Esophagus (tissue), 2 donors: ENCODE data around the gene CRTAP. TPM values are rescaled to one million over a fixed set of nuclear protein-coding genes. Genes with fewer than 3 reads are reported as not detected.
A peak's percentile ranks its signal among the peaks of the same experiment; 100 is the strongest.

ENCODE experiments used
- H3K27ac ChIP-seq, 2 donors: one replicate each; pipeline ENCODE4 v1.5.1; 2013; ENCODE audit warnings: low read depth in 2 of 2, mild to moderate bottlenecking in 2 of 2, inconsistent platforms in 1 of 2, low read length in 1 of 2, moderate library complexity in 1 of 2
- H3K27me3 ChIP-seq, 2 donors: one replicate each; pipeline ENCODE4 v1.6.1; 2013; ENCODE audit warnings: low read length in 2 of 2, control low read depth in 1 of 2, mild to moderate bottlenecking in 1 of 2; ENCODE audit not compliant: insufficient read depth in 2 of 2, control insufficient read depth in 1 of 2
- H3K36me3 ChIP-seq, 2 donors: one replicate each; pipeline ENCODE4 v1.6.1; 2013; ENCODE audit warnings: low read length in 1 of 2; ENCODE audit not compliant: control insufficient read depth in 2 of 2, insufficient read depth in 2 of 2
- H3K4me1 ChIP-seq, 2 donors: one replicate each; pipeline ENCODE4 v1.6.1; 2013; ENCODE audit warnings: low read length in 1 of 2; ENCODE audit not compliant: control insufficient read depth in 2 of 2, insufficient read depth in 2 of 2
- H3K4me3 ChIP-seq, 2 donors: one replicate each; pipeline ENCODE4 v1.5.1; 2013; ENCODE audit warnings: low read length in 2 of 2, mild to moderate bottlenecking in 2 of 2, low read depth in 1 of 2, moderate library complexity in 1 of 2
- H3K9me3 ChIP-seq, 2 donors: one replicate each; pipeline ENCODE4 v1.6.1; 2013; ENCODE audit warnings: mild to moderate bottlenecking in 2 of 2, low read depth in 1 of 2, low read length in 1 of 2, moderate library complexity in 1 of 2; ENCODE audit not compliant: control insufficient read depth in 2 of 2, insufficient read depth in 1 of 2
- whole genome bisulfite sequencing, 2 donors: extraction: QIAGEN DNeasy Blood & Tissue Kit; methylation state at CpG; one replicate each; pipeline ENCODE4 v1.1.7; 2013; 5-methylcytosine and 5-hydroxymethylcytosine counted together
- polyA plus RNA-seq, 2 donors: library from polyadenylated mRNA; stranded (reverse); fragments of 200-250 nt; gene quantifications; one replicate each; pipeline ENCODE4 v1.2.3, GENCODE V29; 2013
- donor health status: healthy with polysubstance abuse.
- donor health status: Bipolar disorder and iron deficiency.

CRTAP gene
- polyA plus RNA-seq, 2 donors: 18.1 to 49.0 TPM

- WGBS, 2 donors: 88 to 89% methylated on average over 8 of the region's 8 CpGs
- Histone ChIP-seq H3K27ac (no peak overlapping the region), H3K4me3 (no peak overlapping the region), H3K9me3 (no peaks in the 10 kb centered on the region), H3K36me3 (no peaks in the 10 kb centered on the region), H3K4me1 (no peaks in the 10 kb centered on the region), H3K27me3 (no peaks in the 10 kb centered on the region)
Measured at GRCh38 chr3:33111581-33111980, 2.2 kb upstream of the CRTAP start.

GRCh38 chr3:33114622-33115023 is 809 bp downstream of the CRTAP start:
- H3K9me3 ChIP-seq: no peaks in the 10 kb centered on the region
- peak overlapping the region; percentile 88 to 95 for H3K27ac ChIP-seq
- no peaks in the 10 kb centered on the region for H3K4me1 ChIP-seq
- H3K27me3 ChIP-seq: no peaks in the 10 kb centered on the region
- WGBS, 2 donors: 31% methylated on average over 14 of the region's 14 CpGs
- peak overlapping the region; percentile 52 to 79 for H3K4me3 ChIP-seq
- peaks cover 0 to 3% of the 10 kb centered on the region in 2 donors for H3K36me3 ChIP-seq

DNA sequence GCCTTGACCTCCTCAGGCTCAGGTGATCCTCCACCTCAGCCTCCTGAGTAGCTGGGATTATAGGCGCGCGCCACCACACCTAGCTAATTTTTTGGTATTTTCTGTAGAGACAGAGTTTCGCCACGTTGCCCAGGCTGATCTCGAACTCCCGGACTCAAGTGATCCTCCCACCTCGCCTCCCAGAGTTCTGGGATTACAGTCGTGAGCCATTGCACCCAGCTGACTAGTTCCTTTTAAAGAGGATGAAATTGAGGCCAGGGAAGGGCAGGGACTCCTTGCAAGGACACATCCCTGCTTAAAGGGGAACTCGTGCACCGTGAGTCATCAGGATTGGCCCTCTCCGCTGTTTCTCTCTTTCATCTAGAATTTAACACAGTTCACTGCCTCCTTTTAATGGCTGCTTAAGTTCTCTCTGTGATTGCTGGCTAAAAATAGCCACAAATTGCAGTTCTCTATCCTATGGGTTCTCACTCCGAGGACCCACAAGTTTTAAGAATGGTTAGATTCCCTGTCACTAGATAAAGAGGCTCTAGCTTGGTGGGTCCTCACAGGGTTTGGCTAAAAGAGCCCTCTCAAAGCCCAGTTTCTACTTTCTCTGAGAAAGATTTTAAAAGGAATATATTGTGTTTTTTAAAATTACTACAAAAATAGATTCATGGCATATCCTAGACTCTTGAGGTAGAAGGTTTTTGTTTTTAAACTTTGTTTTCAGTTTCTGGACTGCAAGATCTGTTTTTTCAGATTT is 1.4 kb downstream of the CRTAP start:
- peak overlapping the region; percentile 10 to 52 for H3K4me3 ChIP-seq
- H3K4me1 ChIP-seq: no peaks in the 10 kb centered on the region

DNA sequence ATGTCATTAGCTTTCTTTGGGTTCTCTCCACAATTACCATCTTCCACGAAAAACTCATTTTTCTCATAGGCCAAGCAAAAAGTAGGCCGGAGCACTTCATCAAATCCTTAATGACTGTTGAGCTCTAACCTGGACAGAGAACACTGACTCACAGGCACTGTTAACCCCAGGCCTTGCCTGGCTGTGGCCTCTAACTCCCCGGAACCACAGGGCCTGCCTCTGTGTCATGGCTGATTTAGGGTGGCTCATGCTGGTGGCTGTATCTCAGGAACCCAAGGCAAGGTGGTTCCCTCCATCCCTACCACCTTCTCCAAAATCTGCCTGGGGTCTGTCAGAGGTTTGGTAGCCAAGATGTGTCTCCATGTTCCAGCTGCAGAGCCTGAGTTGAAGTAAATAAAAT is 3.6 kb downstream of the CRTAP start:
- Histone ChIP-seq H3K9me3 (no peaks in the 10 kb centered on the region), H3K4me3 (no peak overlapping the region), H3K4me1 (no peaks in the 10 kb centered on the region), H3K27me3 (no peaks in the 10 kb centered on the region), H3K27ac (no peak overlapping the region), H3K36me3 (peaks cover 0 to 9% of the 10 kb centered on the region in 2 donors)
- WGBS, 2 donors: 86 to 91% methylated on average over 3 of the region's 3 CpGs

More for the DNA sequence above, 1.4 kb downstream of the CRTAP start:
- Histone ChIP-seq H3K9me3 (no peaks in the 10 kb centered on the region), H3K36me3 (peaks cover 0 to 3% of the 10 kb centered on the region in 2 donors), H3K27me3 (no peaks in the 10 kb centered on the region), H3K27ac (peak overlapping the region; percentile 88 to 95)
- WGBS, 2 donors: 25 to 35% methylated on average over 13 of the region's 13 CpGs

DNA sequence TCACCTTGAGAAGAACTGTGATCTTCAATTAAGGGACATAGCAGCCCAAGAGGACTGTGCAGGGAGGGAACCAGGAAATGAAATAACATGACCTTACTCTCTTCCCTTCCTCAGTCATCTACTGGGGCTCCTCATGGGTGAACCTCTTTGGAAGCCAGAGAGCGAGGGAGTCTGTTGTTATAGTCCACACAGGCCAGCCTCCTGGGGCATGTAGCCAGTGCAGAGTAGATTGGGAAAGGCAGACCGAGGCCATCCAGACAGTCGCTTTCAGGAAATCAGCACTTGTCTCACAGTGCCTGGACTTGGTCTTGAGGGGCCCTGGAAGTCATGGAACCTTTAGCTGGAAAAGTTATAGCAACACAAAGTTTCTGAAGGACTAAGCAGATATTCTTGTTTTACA is 6.1 kb downstream of the CRTAP start:
- H3K4me1 ChIP-seq: no peaks in the 10 kb centered on the region
- 77 to 80% methylated on average over 3 of the region's 3 CpGs for WGBS, 2 donors

DNA sequence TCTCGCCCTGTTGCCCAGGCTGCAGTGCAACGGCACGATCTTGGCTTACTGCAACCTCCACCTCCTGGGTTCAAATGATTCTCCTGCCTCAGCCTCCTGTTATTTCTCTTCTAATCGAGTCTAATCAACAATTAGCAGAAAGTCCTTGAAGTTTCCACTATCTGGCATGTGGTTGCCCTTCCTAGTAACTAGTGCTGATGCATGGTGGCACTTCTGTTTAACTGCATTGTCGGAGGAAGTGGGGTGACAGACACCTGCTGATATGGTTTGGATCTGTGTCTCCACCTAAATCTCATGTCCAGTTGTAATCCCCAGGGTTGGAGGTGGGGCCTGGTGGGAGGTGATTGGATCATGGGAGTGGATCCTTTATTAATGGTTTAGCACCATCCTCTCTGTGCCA is 9.2 kb downstream of the CRTAP start:
- H3K27ac ChIP-seq: no peak overlapping the region
- no peaks in the 10 kb centered on the region for H3K4me1 ChIP-seq
- H3K27me3 ChIP-seq: no peaks in the 10 kb centered on the region
- WGBS, 2 donors: 91 to 95% methylated on average over 5 of the region's 5 CpGs
- H3K36me3 ChIP-seq: peaks cover 5 to 15% of the 10 kb centered on the region in 2 donors
- no peak overlapping the region for H3K4me3 ChIP-seq
- no peaks in the 10 kb centered on the region for H3K9me3 ChIP-seq

More for the DNA sequence above, 6.1 kb downstream of the CRTAP start:
- H3K9me3 ChIP-seq: no peaks in the 10 kb centered on the region
- peaks cover 5 to 15% of the 10 kb centered on the region in 2 donors for H3K36me3 ChIP-seq
- no peaks in the 10 kb centered on the region for H3K27me3 ChIP-seq
- no peak overlapping the region for H3K27ac ChIP-seq
- no peak overlapping the region for H3K4me3 ChIP-seq

DNA sequence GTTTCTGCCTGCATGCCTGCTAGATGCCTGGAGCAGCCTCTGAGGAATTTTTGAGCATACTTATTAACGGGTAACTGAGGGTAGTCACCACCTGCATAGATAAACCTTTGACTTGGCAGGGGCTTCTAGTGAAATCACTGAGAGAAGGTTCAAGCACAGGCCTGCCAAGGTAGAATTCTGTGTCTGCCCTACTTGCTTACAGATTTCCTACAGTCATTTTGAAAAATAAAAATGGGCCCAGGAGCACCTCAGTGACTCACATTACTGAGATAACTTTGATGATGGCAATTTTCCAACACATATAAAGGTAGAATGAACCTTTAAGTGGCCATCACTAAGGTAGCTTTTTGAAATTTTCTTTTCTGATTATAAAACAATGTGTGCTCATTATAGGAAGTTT is 10.8 kb downstream of the CRTAP start:
- 31 to 48% methylated on average over 1 of the region's 1 CpG for WGBS, 2 donors
- Histone ChIP-seq H3K4me3 (no peak overlapping the region), H3K27ac (no peak overlapping the region), H3K4me1 (no peaks in the 10 kb centered on the region), H3K9me3 (no peaks in the 10 kb centered on the region), H3K36me3 (peaks cover 5 to 13% of the 10 kb centered on the region in 2 donors), H3K27me3 (no peaks in the 10 kb centered on the region)

- H3K36me3 ChIP-seq: peaks cover 8 to 13% of the 10 kb centered on the region in 2 donors
Measured at GRCh38 chr3:33125840-33126239, 12.0 kb downstream of the CRTAP start.

GRCh38 chr3:33128706-33129105 is 14.9 kb downstream of the CRTAP start:
- 37 to 71% methylated on average over 1 of the region's 1 CpG for WGBS, 2 donors
- Histone ChIP-seq H3K4me1 (no peaks in the 10 kb centered on the region), H3K9me3 (no peaks in the 10 kb centered on the region), H3K4me3 (no peak overlapping the region), H3K27ac (no peak overlapping the region), H3K27me3 (no peaks in the 10 kb centered on the region), H3K36me3 (peaks cover 8 to 9% of the 10 kb centered on the region in 2 donors)

More at GRCh38 chr3:33125840-33126239, 12.0 kb downstream of the CRTAP start:
- no peaks in the 10 kb centered on the region for H3K9me3 ChIP-seq
- 86 to 91% methylated on average over 3 of the region's 3 CpGs for WGBS, 2 donors
- no peak overlapping the region for H3K4me3 ChIP-seq
- H3K27ac ChIP-seq: no peak overlapping the region
- no peaks in the 10 kb centered on the region for H3K4me1 ChIP-seq
- no peaks in the 10 kb centered on the region for H3K27me3 ChIP-seq

GRCh38 chr3:33130144-33130543 is 16.3 kb downstream of the CRTAP start:
- Histone ChIP-seq H3K4me1 (no peaks in the 10 kb centered on the region), H3K27ac (no peak overlapping the region), H3K27me3 (no peaks in the 10 kb centered on the region), H3K36me3 (peaks cover 4 to 11% of the 10 kb centered on the region in 2 donors), H3K4me3 (no peak overlapping the region), H3K9me3 (no peaks in the 10 kb centered on the region)
- 73 to 74% methylated on average over 2 of the region's 2 CpGs for WGBS, 2 donors
